GM19467 (cell line): ENCODE results near the gene CHPF.

Experiments
- ATAC-seq: cut with Tn5 transposase; IDR thresholded peaks from one replicate; pipeline ENCODE4 v1.9.1; 2021; ENCODE audit warnings: mild to moderate bottlenecking, moderate library complexity; ENCODE audit not compliant: unreplicated experiment

CHPF gene

GRCh38 chr2:219514836-219515235, 28.8 kb downstream of the CHPF start:
- ATAC-seq: no peak

GRCh38 chr2:219514196-219514761, 29.3 kb downstream of the CHPF start, which contains the start of gene ASIC4:
Gene ASIC4, plus strand, starts transcription at chr2:219514482. Its CDS starts 243 bp downstream, at chr2:219514725.
- no peak for ATAC-seq

GRCh38 chr2:219513787-219514186, 29.8 kb downstream of the CHPF start:
- ATAC-seq: no peak

GRCh38 chr2:219512524-219513216, 30.9 kb downstream of the CHPF start:
- ATAC-seq: no peak

- no peak for ATAC-seq
These were observed 31.9 kb downstream of the CHPF start for GRCh38 chr2:219511547-219512325.

- ATAC-seq: no peak
These were observed 33.0 kb downstream of the CHPF start for GRCh38 chr2:219510512-219511135.

- ATAC-seq: peak; percentile 57
These were observed 33.7 kb downstream of the CHPF start for GRCh38 chr2:219509780-219510511.

GRCh38 chr2:219508971-219509779, 34.4 kb downstream of the CHPF start:
- no peak for ATAC-seq

GRCh38 chr2:219508444-219508734, 35.2 kb downstream of the CHPF start:
- ATAC-seq: no peak

GRCh38 chr2:219507581-219508443, 35.8 kb downstream of the CHPF start:
- no peak for ATAC-seq

GRCh38 chr2:219506802-219507526, 36.6 kb downstream of the CHPF start:
- ATAC-seq: no peak

- ATAC-seq: no peak
These were observed 37.3 kb downstream of the CHPF start for GRCh38 chr2:219506153-219506801.

GRCh38 chr2:219505585-219505984, 38.0 kb downstream of the CHPF start:
- ATAC-seq: no peak

GRCh38 chr2:219502618-219503017, 41.0 kb downstream of the CHPF start:
- ATAC-seq: no peak

- no peak for ATAC-seq
These were observed 41.8 kb downstream of the CHPF start for GRCh38 chr2:219501849-219502248.

GRCh38 chr2:219500135-219500534, 43.5 kb downstream of the CHPF start:
- ATAC-seq: no peak

- no peak for ATAC-seq
These were observed 44.1 kb downstream of the CHPF start for GRCh38 chr2:219499555-219499954.

GRCh38 chr2:219499058-219499307, 44.6 kb downstream of the CHPF start:
- no peak for ATAC-seq
